Measurements from ENCODE around the gene CREBZF.
"Not testable (repeated sequence)": the region's sequence is repeated elsewhere in the genome, so short reads cannot be mapped to it uniquely, and the experiment has no call there.

Gene CREBZF

DNA sequence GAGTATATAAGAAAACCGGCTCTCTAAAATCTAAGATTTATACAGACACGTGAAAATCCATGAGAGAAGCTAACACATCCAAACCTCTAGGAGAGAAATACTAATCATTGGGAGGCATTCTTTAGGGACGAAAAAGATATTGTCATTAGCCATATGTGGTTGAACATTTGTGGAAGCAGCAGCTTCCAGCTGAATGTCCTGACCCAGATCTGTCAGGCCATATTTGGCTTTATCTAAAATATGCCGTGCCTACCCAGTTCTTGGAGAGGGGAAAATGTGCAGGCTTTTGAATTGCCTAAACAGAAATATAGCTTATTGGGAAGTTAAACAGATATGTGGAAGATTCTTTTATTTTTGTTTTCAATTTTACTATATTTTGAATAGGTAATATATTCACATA lies 14.6 kb upstream of the CREBZF start:
- H3K27ac Mint-ChIP-seq, result no peak overlapping the region
- H3K9me3 Mint-ChIP-seq, result peaks cover 3% of the 10 kb centered on the region
- H3K27me3 Mint-ChIP-seq (ENCODE audit: low read depth), result peaks cover 5% of the 10 kb centered on the region
- TF ChIP-seq, protein P1, sequence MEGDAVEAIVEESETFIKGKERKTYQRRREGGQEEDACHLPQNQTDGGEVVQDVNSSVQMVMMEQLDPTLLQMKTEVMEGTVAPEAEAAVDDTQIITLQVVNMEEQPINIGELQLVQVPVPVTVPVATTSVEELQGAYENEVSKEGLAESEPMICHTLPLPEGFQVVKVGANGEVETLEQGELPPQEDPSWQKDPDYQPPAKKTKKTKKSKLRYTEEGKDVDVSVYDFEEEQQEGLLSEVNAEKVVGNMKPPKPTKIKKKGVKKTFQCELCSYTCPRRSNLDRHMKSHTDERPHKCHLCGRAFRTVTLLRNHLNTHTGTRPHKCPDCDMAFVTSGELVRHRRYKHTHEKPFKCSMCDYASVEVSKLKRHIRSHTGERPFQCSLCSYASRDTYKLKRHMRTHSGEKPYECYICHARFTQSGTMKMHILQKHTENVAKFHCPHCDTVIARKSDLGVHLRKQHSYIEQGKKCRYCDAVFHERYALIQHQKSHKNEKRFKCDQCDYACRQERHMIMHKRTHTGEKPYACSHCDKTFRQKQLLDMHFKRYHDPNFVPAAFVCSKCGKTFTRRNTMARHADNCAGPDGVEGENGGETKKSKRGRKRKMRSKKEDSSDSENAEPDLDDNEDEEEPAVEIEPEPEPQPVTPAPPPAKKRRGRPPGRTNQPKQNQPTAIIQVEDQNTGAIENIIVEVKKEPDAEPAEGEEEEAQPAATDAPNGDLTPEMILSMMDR (IDR thresholded peaks at IDR 0.05; ENCODE audit: unreplicated experiment in 3 of 3), result no peak
- H3K4me3 Mint-ChIP-seq, result no peak overlapping the region
- peaks cover 7% of the 10 kb centered on the region for H3K4me1 Mint-ChIP-seq
- no peaks in the 10 kb centered on the region for H3K36me3 Mint-ChIP-seq (ENCODE audit: low read depth)

DNA sequence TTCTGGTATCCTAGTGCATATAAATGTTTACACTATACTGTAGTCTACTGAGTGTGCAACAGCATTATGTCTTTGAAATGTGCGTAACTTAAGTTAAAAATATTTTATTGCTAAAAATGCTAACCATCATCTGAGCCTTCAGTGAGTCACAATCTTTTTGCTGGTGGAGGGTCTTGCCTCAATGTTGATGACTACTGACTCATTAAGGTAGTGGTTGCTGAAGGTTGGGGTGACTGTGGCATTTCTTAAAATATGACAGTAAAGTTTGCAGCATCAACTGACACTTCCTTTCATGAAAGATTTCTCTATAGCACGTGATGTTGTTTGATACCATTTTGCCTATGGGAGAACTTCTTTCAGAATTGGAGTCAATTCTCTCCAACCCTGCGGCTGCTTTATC lies 8.5 kb upstream of the CREBZF start:
- no peaks in the 10 kb centered on the region for H3K4me1 Mint-ChIP-seq
- TF ChIP-seq, protein P1 (IDR thresholded peaks at IDR 0.05; ENCODE audit: unreplicated experiment in 3 of 3), result no peak
- no peak overlapping the region for H3K27ac Mint-ChIP-seq
- no peak overlapping the region for H3K4me3 Mint-ChIP-seq
- H3K9me3 Mint-ChIP-seq, result peaks cover 12% of the 10 kb centered on the region
- H3K27me3 Mint-ChIP-seq (ENCODE audit: low read depth), result no peaks in the 10 kb centered on the region
- H3K36me3 Mint-ChIP-seq (ENCODE audit: low read depth), result no peaks in the 10 kb centered on the region

GRCh38 chr11:85672105-85672902 lies 7.4 kb upstream of the CREBZF start:
- peaks cover 12% of the 10 kb centered on the region for H3K9me3 Mint-ChIP-seq
- no peak overlapping the region for H3K27ac Mint-ChIP-seq
- H3K4me1 Mint-ChIP-seq, result no peaks in the 10 kb centered on the region
- no peaks in the 10 kb centered on the region for H3K36me3 Mint-ChIP-seq (ENCODE audit: low read depth)
- H3K27me3 Mint-ChIP-seq (ENCODE audit: low read depth), result no peaks in the 10 kb centered on the region
- TF ChIP-seq, protein P1 (IDR thresholded peaks at IDR 0.05; ENCODE audit: unreplicated experiment in 3 of 3), result no peak
- H3K4me3 Mint-ChIP-seq, result no peak overlapping the region

DNA sequence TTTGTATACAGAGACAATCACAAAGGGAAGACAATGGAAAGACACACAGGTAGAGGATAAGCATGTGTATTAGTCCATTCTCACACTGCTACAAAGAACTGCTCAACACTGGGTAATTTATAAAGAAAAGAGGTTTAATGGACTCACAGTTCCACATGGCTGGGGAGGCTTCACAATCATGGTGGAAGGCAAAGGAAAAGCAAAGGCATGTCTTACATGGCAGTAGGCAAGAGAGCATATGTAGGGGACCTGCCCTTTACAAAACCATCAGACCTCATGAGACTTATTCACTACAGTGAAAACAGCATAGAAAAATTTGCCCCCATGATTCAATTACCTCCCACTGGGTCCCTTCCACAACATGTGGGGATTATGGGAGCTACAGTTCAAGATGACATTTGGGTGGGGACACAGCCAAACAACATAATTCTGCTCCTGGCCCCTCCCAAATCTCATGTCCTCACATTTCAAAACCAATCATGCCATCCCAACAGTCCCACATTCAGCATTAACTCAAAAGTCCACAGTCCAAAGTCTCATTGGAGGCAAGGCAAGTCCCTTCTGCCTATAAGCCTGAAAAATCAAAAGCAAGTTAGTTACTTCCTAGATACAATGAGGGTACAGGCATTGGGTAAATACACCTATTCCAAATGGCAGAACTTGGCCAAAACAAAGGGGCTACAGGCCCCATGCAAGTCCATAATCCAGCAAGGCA lies 6.2 kb upstream of the CREBZF start:
- H3K4me3 Mint-ChIP-seq; H3K36me3 Mint-ChIP-seq (ENCODE audit: low read depth); H3K4me1 Mint-ChIP-seq; H3K27ac Mint-ChIP-seq; H3K27me3 Mint-ChIP-seq (ENCODE audit: low read depth): not testable (repeated sequence)
- peaks cover 12% of the 10 kb centered on the region for H3K9me3 Mint-ChIP-seq

- Mint-ChIP-seq H3K27ac (no peak overlapping the region), H3K36me3 (ENCODE audit: low read depth) (peaks cover 11% of the 10 kb centered on the region), H3K9me3 (peaks cover 4% of the 10 kb centered on the region), H3K4me1 (peaks cover 10% of the 10 kb centered on the region), H3K4me3 (peak overlapping the region in 2 of 3 experiments; percentile 34 to 47), H3K27me3 (ENCODE audit: low read depth) (no peaks in the 10 kb centered on the region)
- TF ChIP-seq, protein P1 (IDR thresholded peaks at IDR 0.05; ENCODE audit: unreplicated experiment in 3 of 3), result no peak
Measured at GRCh38 chr11:85668157-85668556, 3.2 kb upstream of the CREBZF start.

GRCh38 chr11:85666687-85667086 lies 1.8 kb upstream of the CREBZF start:
- peaks cover 15% of the 10 kb centered on the region for H3K4me1 Mint-ChIP-seq
- H3K36me3 Mint-ChIP-seq (ENCODE audit: low read depth), result peaks cover 16% of the 10 kb centered on the region
- no peak overlapping the region for H3K27ac Mint-ChIP-seq
- TF ChIP-seq, protein P1 (IDR thresholded peaks at IDR 0.05; ENCODE audit: unreplicated experiment in 3 of 3), result no peak
- peak overlapping the region in 1 of 3 experiments; percentile 26 for H3K4me3 Mint-ChIP-seq
- H3K9me3 Mint-ChIP-seq, result no peaks in the 10 kb centered on the region
- H3K27me3 Mint-ChIP-seq (ENCODE audit: low read depth), result no peaks in the 10 kb centered on the region
